Sigmoid colon (tissue), 4 donors: ENCODE data around the gene FIGN.

Source experiments
- EP300 ChIP-seq, 4 donors: sonication (generic); formaldehyde crosslinking; IDR thresholded peaks; one replicate each; pipeline ENCODE4 v1.6.1; 2017; ENCODE audit warnings: antibody characterized with exemption in 4 of 4
- POLR2A ChIP-seq, 2 donors: fragments of 450-650 bp; IDR thresholded peaks; one replicate each; pipeline ENCODE4 v1.6.1; 2016; ENCODE audit warnings: antibody characterized with exemption in 2 of 2, mild to moderate bottlenecking in 2 of 2, moderate library complexity in 2 of 2
- POLR2AphosphoS5 ChIP-seq, 4 donors: sonication (generic); formaldehyde crosslinking; IDR thresholded peaks; one replicate each; pipeline ENCODE4 v1.6.1; 2017; ENCODE audit warnings: antibody characterized with exemption in 4 of 4
- TF ChIP-seq, protein P1 (sequence below), 4 experiments: fragments of 450-650 bp in 3 of 4; fragments of 200-600 bp in 1 of 4; IDR thresholded peaks; one replicate each; pipeline ENCODE4 v1.5.1; 2016 to 2019; ENCODE audit warnings: antibody characterized with exemption in 4 of 4, mild to moderate bottlenecking in 3 of 4, moderate library complexity in 2 of 4

DNA sequence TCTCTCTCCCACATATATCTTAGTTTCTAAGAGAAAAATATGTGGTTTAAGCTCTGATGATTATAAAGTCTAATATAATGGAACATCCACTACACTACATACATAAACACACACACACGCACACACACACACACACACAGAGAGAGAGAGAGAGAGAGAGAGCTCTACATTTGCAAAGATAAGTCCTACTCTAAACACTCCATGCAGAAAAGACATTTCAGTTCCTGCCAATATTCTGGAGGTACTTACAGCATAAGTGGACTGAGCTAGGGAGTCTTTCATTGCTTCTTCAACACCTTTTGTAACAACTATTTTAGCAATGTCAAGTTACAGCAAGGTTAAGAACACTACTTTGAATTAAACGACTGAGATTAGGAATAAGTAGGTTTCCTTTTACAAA lies 80.1 kb downstream of the FIGN start:
- TF ChIP-seq, protein P1, sequence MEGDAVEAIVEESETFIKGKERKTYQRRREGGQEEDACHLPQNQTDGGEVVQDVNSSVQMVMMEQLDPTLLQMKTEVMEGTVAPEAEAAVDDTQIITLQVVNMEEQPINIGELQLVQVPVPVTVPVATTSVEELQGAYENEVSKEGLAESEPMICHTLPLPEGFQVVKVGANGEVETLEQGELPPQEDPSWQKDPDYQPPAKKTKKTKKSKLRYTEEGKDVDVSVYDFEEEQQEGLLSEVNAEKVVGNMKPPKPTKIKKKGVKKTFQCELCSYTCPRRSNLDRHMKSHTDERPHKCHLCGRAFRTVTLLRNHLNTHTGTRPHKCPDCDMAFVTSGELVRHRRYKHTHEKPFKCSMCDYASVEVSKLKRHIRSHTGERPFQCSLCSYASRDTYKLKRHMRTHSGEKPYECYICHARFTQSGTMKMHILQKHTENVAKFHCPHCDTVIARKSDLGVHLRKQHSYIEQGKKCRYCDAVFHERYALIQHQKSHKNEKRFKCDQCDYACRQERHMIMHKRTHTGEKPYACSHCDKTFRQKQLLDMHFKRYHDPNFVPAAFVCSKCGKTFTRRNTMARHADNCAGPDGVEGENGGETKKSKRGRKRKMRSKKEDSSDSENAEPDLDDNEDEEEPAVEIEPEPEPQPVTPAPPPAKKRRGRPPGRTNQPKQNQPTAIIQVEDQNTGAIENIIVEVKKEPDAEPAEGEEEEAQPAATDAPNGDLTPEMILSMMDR (IDR thresholded peaks at IDR 0.05), result no peak
- no peak for TF ChIP-seq POLR2A (IDR thresholded peaks at IDR 0.05)
- no peak for TF ChIP-seq POLR2AphosphoS5 (IDR thresholded peaks at IDR 0.05)
- no peak for TF ChIP-seq EP300 (IDR thresholded peaks at IDR 0.05)
